SJSA1 (cell line): Measurements from ENCODE around the gene DENND4B. TPM values are rescaled to one million over a fixed set of nuclear protein-coding genes. Genes with fewer than 3 reads are reported as not detected.
A peak's percentile ranks its signal among the peaks of the same experiment; 100 is the strongest.
"Not testable (repeated sequence)": the region's sequence is repeated elsewhere in the genome, so short reads cannot be mapped to it uniquely, and the experiment has no call there.

Source experiments
- DNase-seq, 2 experiments: peaks; one replicate each; pipeline ENCODE4 v3.0.0-alpha.2; 2015 to 2020; ENCODE audit warnings: low spot score in 2 of 2, low read depth in 1 of 2
- H3K27ac ChIP-seq: fragments of 250-450 bp; sonication (Bioruptor Pico); 2 replicates; pipeline ENCODE4 v1.5.1; 2020; ENCODE audit warnings: mild to moderate bottlenecking, moderate library complexity
- H3K27me3 ChIP-seq: fragments of 250-450 bp; sonication (Bioruptor Pico); replicated peaks from 2 replicates; pipeline ENCODE4 v1.5.1; 2020; ENCODE audit warnings: mild to moderate bottlenecking, moderate library complexity
- H3K36me3 ChIP-seq: fragments of 250-450 bp; sonication (Bioruptor Pico); 2 replicates; pipeline ENCODE4 v1.5.1; 2020; ENCODE audit warnings: mild to moderate bottlenecking
- H3K4me1 ChIP-seq: fragments of 250-450 bp; sonication (Bioruptor Pico); replicated peaks from 2 replicates; pipeline ENCODE4 v1.6.1; 2021; ENCODE audit warnings: mild to moderate bottlenecking
- H3K4me3 ChIP-seq: fragments of 250-450 bp; sonication (Bioruptor Pico); 2 replicates; pipeline ENCODE4 v1.5.1; 2020; ENCODE audit warnings: mild to moderate bottlenecking
- H3K9me3 ChIP-seq: fragments of 250-450 bp; sonication (Bioruptor Pico); replicated peaks from 2 replicates; pipeline ENCODE4 v1.5.1; 2020; ENCODE audit warnings: mild to moderate bottlenecking
- total RNA-seq: library from RNA; depleted of rRNA; stranded (reverse); fragments of >200 nt; shearing (Covaris generic); gene quantifications from 2 replicates; pipeline ENCODE4 v1.2.3, GENCODE V29; 2014; rRNA removed

DENND4B gene
- 3.9 and 12.6 TPM in 2 replicates for total RNA-seq

GRCh38 chr1:153946622-153947241 lies at the start of gene DENND4B:
Gene DENND4B, minus strand, starts transcription at chr1:153946718. Its CDS starts 2,344 bp downstream, at chr1:153944374.
- Histone ChIP-seq H3K27me3 (no peaks in the 10 kb centered on the region), H3K27ac (peak within 1 kb of the TSS; percentile 71), H3K4me1 (peaks cover 23% of the 10 kb centered on the region), H3K36me3 (peaks cover 81% of the 10 kb centered on the region), H3K9me3 (peaks cover 6% of the 10 kb centered on the region), H3K4me3 (peak within 1 kb of the TSS; percentile 100)
- DNase-seq = peak; percentile 63 to 82

GRCh38 chr1:153995640-153996039 lies 49.1 kb upstream of the DENND4B start:
- Histone ChIP-seq H3K36me3 (peaks cover 51% of the 10 kb centered on the region), H3K9me3 (no peaks in the 10 kb centered on the region), H3K4me3 (no peak overlapping the region), H3K27me3 (no peaks in the 10 kb centered on the region), H3K4me1 (peaks cover 21% of the 10 kb centered on the region), H3K27ac (no peak overlapping the region)
- DNase-seq = no peak

- Histone ChIP-seq H3K27ac (no peak overlapping the region), H3K36me3 (peaks cover 51% of the 10 kb centered on the region), H3K27me3 (no peaks in the 10 kb centered on the region), H3K4me3 (no peak overlapping the region), H3K4me1 (peaks cover 19% of the 10 kb centered on the region), H3K9me3 (no peaks in the 10 kb centered on the region)
- DNase-seq = no peak
Observed at GRCh38 chr1:153995202-153995601, 48.7 kb upstream of the DENND4B start.

- H3K27me3 ChIP-seq = no peaks in the 10 kb centered on the region
- no peak for DNase-seq
- H3K4me3 ChIP-seq = peak overlapping the region; percentile 62
- peaks cover 51% of the 10 kb centered on the region for H3K36me3 ChIP-seq
- peak overlapping the region; percentile 88; the same call in 1 of the 2 replicates for H3K27ac ChIP-seq
- peaks cover 22% of the 10 kb centered on the region for H3K4me1 ChIP-seq
- no peaks in the 10 kb centered on the region for H3K9me3 ChIP-seq
Observed at GRCh38 chr1:153991806-153992205, 45.3 kb upstream of the DENND4B start.

- Histone ChIP-seq H3K4me3 (peak overlapping the region; percentile 62), H3K9me3 (no peaks in the 10 kb centered on the region), H3K4me1 (peaks cover 26% of the 10 kb centered on the region), H3K27me3 (no peaks in the 10 kb centered on the region), H3K36me3 (peaks cover 51% of the 10 kb centered on the region), H3K27ac (peak overlapping the region; percentile 88)
- no peak for DNase-seq
Observed at GRCh38 chr1:153991151-153991630, 44.7 kb upstream of the DENND4B start.

GRCh38 chr1:153990468-153991150 lies 44.1 kb upstream of the DENND4B start, which contains the start of gene RPS27:
Gene RPS27, plus strand, starts transcription at chr1:153990762. Its CDS starts 35 bp downstream, at chr1:153990797.
- Histone ChIP-seq H3K9me3 (no peaks in the 10 kb centered on the region), H3K4me3 (peak within 1 kb of the TSS; percentile 62), H3K27ac (peak within 1 kb of the TSS; percentile 88), H3K4me1 (peaks cover 26% of the 10 kb centered on the region), H3K36me3 (peaks cover 50% of the 10 kb centered on the region), H3K27me3 (no peaks in the 10 kb centered on the region)
- peak; percentile 94 to 95 for DNase-seq

- H3K27ac ChIP-seq = no peak overlapping the region
- H3K4me3 ChIP-seq = no peak overlapping the region
- no peak for DNase-seq
- H3K4me1 ChIP-seq = peaks cover 34% of the 10 kb centered on the region
- peaks cover 42% of the 10 kb centered on the region for H3K36me3 ChIP-seq
- H3K27me3 ChIP-seq = no peaks in the 10 kb centered on the region
- no peaks in the 10 kb centered on the region for H3K9me3 ChIP-seq
Observed at GRCh38 chr1:153987621-153988020, 41.1 kb upstream of the DENND4B start.

GRCh38 chr1:153985941-153986761 lies 39.6 kb upstream of the DENND4B start, which contains the start of gene RAB13:
Gene RAB13, minus strand, starts transcription at chr1:153986339. Its CDS starts 103 bp downstream, at chr1:153986236.
- Histone ChIP-seq H3K36me3 (peaks cover 36% of the 10 kb centered on the region), H3K27ac (peak within 1 kb of the TSS; percentile 53), H3K9me3 (no peaks in the 10 kb centered on the region), H3K4me3 (peak within 1 kb of the TSS; percentile 52), H3K4me1 (peaks cover 23% of the 10 kb centered on the region), H3K27me3 (no peaks in the 10 kb centered on the region)
- peak; percentile 85 to 89 for DNase-seq

GRCh38 chr1:153985341-153985912 lies 38.9 kb upstream of the DENND4B start:
- Histone ChIP-seq H3K4me1 (peaks cover 23% of the 10 kb centered on the region), H3K9me3 (no peaks in the 10 kb centered on the region), H3K27ac (peak overlapping the region; percentile 53), H3K27me3 (no peaks in the 10 kb centered on the region), H3K36me3 (peaks cover 36% of the 10 kb centered on the region), H3K4me3 (peak overlapping the region; percentile 52)
- DNase-seq = peak; percentile 69 to 79

GRCh38 chr1:153984123-153984894 lies 37.8 kb upstream of the DENND4B start:
- Histone ChIP-seq H3K27ac (no peak overlapping the region), H3K4me3 (no peak overlapping the region)
- DNase-seq = no peak

GRCh38 chr1:153981735-153982134 lies 35.2 kb upstream of the DENND4B start:
- H3K27ac ChIP-seq, H3K4me3 ChIP-seq, DNase-seq, H3K9me3 ChIP-seq, H3K27me3 ChIP-seq: not testable (repeated sequence)
- Histone ChIP-seq H3K4me1 (peaks cover 18% of the 10 kb centered on the region), H3K36me3 (peaks cover 45% of the 10 kb centered on the region)

More at GRCh38 chr1:153984123-153984894, 37.8 kb upstream of the DENND4B start:
- Histone ChIP-seq H3K36me3 (peaks cover 36% of the 10 kb centered on the region), H3K9me3 (no peaks in the 10 kb centered on the region), H3K27me3 (no peaks in the 10 kb centered on the region), H3K4me1 (peaks cover 18% of the 10 kb centered on the region)

GRCh38 chr1:153979091-153979490 lies 32.6 kb upstream of the DENND4B start:
- not testable (repeated sequence) for H3K4me1 ChIP-seq, H3K27ac ChIP-seq, H3K4me3 ChIP-seq, H3K27me3 ChIP-seq, DNase-seq, H3K9me3 ChIP-seq
- H3K36me3 ChIP-seq = peaks cover 62% of the 10 kb centered on the region
